ENCODE measurements around the gene TUBA1A. TPM values are rescaled to one million over a fixed set of nuclear protein-coding genes. Genes with fewer than 3 reads are reported as not detected.

Gene TUBA1A
- total and polyA plus RNA-seq, 2 experiments from 2014 or later = 189 to 424 TPM

DNA sequence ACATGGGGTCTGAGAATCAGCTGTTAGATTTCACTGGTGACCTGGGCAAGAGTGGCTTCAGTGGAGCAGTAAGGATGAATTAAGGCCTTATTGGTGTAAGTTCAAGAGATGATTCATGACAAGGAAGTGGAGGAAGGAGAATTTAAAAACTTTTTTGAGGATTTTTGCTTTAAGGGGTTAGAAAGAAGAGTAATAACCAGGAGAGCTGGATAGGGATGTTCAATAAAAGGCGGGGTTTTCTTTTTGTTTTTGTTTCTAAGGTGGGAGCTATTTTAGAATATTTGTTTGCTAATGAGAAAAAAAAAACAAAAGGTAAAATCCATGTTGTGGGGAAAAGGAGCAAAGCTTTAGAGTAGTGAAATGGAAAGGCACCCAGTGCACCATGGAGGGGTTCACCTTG, 42.5 kb downstream of the TUBA1A start:
- DNase-seq (ENCODE audit: low spot score) = no peak
- no peaks in the 10 kb centered on the region for H3K36me3 ChIP-seq (ENCODE audit: insufficient read depth)
- H3K36me3 Mint-ChIP-seq (ENCODE audit: low read depth) = no peaks in the 10 kb centered on the region
- H2AFZ ChIP-seq = no peak overlapping the region
- H3F3A ChIP-seq (replicated peaks; ENCODE audit: low read depth) = no peaks in the 10 kb centered on the region
- H3K4me3 ChIP-seq = no peak overlapping the region
- ATAC-seq = no peak
- H3K27me3 ChIP-seq (ENCODE audit: insufficient read depth) = no peaks in the 10 kb centered on the region
- H4K20me1 ChIP-seq (replicated peaks; ENCODE audit: insufficient read depth) = no peaks in the 10 kb centered on the region
- H3K27me3 Mint-ChIP-seq (ENCODE audit: insufficient read depth, low read depth, poor library complexity) = peaks cover 2% of the 10 kb centered on the region
- H3K4me3 Mint-ChIP-seq = no peak overlapping the region
- no peak for TF ChIP-seq CREB1 (CRISPR knock-in tag; IDR thresholded peaks at IDR 0.05; ENCODE audit: low read depth)
- TF ChIP-seq, protein P1, sequence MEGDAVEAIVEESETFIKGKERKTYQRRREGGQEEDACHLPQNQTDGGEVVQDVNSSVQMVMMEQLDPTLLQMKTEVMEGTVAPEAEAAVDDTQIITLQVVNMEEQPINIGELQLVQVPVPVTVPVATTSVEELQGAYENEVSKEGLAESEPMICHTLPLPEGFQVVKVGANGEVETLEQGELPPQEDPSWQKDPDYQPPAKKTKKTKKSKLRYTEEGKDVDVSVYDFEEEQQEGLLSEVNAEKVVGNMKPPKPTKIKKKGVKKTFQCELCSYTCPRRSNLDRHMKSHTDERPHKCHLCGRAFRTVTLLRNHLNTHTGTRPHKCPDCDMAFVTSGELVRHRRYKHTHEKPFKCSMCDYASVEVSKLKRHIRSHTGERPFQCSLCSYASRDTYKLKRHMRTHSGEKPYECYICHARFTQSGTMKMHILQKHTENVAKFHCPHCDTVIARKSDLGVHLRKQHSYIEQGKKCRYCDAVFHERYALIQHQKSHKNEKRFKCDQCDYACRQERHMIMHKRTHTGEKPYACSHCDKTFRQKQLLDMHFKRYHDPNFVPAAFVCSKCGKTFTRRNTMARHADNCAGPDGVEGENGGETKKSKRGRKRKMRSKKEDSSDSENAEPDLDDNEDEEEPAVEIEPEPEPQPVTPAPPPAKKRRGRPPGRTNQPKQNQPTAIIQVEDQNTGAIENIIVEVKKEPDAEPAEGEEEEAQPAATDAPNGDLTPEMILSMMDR (conservative IDR thresholded peaks at IDR 0.05; ENCODE audit: low read depth in 2 of 2) = no peak
- TF ChIP-seq, protein P2, sequence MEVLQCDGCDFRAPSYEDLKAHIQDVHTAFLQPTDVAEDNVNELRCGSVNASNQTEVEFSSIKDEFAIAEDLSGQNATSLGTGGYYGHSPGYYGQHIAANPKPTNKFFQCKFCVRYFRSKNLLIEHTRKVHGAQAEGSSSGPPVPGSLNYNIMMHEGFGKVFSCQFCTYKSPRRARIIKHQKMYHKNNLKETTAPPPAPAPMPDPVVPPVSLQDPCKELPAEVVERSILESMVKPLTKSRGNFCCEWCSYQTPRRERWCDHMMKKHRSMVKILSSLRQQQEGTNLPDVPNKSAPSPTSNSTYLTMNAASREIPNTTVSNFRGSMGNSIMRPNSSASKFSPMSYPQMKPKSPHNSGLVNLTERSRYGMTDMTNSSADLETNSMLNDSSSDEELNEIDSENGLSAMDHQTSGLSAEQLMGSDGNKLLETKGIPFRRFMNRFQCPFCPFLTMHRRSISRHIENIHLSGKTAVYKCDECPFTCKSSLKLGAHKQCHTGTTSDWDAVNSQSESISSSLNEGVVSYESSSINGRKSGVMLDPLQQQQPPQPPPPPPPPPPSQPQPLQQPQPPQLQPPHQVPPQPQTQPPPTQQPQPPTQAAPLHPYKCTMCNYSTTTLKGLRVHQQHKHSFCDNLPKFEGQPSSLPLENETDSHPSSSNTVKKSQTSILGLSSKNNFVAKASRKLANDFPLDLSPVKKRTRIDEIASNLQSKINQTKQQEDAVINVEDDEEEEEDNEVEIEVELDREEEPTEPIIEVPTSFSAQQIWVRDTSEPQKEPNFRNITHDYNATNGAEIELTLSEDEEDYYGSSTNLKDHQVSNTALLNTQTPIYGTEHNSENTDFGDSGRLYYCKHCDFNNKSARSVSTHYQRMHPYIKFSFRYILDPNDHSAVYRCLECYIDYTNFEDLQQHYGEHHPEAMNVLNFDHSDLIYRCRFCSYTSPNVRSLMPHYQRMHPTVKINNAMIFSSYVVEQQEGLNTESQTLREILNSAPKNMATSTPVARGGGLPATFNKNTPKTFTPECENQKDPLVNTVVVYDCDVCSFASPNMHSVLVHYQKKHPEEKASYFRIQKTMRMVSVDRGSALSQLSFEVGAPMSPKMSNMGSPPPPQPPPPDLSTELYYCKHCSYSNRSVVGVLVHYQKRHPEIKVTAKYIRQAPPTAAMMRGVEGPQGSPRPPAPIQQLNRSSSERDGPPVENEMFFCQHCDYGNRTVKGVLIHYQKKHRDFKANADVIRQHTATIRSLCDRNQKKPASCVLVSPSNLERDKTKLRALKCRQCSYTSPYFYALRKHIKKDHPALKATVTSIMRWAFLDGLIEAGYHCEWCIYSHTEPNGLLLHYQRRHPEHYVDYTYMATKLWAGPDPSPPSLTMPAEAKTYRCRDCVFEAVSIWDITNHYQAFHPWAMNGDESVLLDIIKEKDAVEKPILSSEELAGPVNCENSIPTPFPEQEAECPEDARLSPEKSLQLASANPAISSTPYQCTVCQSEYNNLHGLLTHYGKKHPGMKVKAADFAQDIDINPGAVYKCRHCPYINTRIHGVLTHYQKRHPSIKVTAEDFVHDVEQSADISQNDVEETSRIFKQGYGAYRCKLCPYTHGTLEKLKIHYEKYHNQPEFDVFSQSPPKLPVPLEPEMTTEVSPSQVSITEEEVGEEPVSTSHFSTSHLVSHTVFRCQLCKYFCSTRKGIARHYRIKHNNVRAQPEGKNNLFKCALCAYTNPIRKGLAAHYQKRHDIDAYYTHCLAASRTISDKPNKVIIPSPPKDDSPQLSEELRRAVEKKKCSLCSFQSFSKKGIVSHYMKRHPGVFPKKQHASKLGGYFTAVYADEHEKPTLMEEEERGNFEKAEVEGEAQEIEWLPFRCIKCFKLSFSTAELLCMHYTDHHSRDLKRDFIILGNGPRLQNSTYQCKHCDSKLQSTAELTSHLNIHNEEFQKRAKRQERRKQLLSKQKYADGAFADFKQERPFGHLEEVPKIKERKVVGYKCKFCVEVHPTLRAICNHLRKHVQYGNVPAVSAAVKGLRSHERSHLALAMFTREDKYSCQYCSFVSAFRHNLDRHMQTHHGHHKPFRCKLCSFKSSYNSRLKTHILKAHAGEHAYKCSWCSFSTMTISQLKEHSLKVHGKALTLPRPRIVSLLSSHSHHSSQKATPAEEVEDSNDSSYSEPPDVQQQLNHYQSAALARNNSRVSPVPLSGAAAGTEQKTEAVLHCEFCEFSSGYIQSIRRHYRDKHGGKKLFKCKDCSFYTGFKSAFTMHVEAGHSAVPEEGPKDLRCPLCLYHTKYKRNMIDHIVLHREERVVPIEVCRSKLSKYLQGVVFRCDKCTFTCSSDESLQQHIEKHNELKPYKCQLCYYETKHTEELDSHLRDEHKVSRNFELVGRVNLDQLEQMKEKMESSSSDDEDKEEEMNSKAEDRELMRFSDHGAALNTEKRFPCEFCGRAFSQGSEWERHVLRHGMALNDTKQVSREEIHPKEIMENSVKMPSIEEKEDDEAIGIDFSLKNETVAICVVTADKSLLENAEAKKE (CRISPR knock-in tag; IDR thresholded peaks at IDR 0.05) = no peak
- no peak for TF ChIP-seq STAT1 (IDR thresholded peaks at IDR 0.05; ENCODE audit: unreplicated experiment)
- H3K27ac ChIP-seq (ENCODE audit: low read depth) = no peak overlapping the region
- H3K4me1 ChIP-seq (ENCODE audit: insufficient read depth) = no peaks in the 10 kb centered on the region
- no peaks in the 10 kb centered on the region for H3K9me3 Mint-ChIP-seq
- no peaks in the 10 kb centered on the region for H3K4me1 Mint-ChIP-seq
- no peak overlapping the region for H3K27ac Mint-ChIP-seq
- H3K4me2 ChIP-seq = no peak overlapping the region
- no peaks in the 10 kb centered on the region for H3K9me2 ChIP-seq (ENCODE audit: insufficient read depth)
- H3K79me2 ChIP-seq (replicated peaks; ENCODE audit: insufficient read depth) = no peaks in the 10 kb centered on the region

DNA sequence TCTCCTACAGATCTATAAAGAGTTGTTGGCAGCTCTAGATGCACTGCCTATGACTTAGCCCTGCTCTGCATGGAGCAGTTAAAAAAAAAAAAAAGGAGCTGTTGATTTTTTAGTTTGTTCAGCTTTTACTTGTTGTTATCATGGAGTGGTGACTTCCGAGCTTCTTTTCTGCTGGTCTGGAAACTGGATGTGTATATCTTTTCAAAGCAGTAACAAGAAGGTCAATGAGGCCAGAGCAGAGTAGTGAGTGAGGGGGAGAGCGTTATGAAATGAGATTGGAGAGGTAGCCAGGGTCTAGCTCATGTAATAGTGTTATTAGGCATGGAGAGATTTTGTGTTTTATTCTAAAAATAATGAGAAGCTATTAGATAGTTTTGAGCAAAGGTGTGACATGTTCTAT, 44.5 kb downstream of the TUBA1A start:
- Mint-ChIP-seq H3K9me3 (no peaks in the 10 kb centered on the region), H3K4me1 (no peaks in the 10 kb centered on the region)

More for the DNA sequence above, 44.5 kb downstream of the TUBA1A start:
- Histone ChIP-seq H3K4me2 (no peak overlapping the region), H3K79me2 (replicated peaks; ENCODE audit: insufficient read depth) (no peaks in the 10 kb centered on the region), H3F3A (replicated peaks; ENCODE audit: low read depth) (no peaks in the 10 kb centered on the region), H3K4me1 (ENCODE audit: insufficient read depth) (no peaks in the 10 kb centered on the region), H2AFZ (no peak overlapping the region), H3K36me3 (ENCODE audit: insufficient read depth) (no peaks in the 10 kb centered on the region), H3K9me2 (ENCODE audit: insufficient read depth) (no peaks in the 10 kb centered on the region), H3K27me3 (ENCODE audit: insufficient read depth) (no peaks in the 10 kb centered on the region), H4K20me1 (replicated peaks; ENCODE audit: insufficient read depth) (no peaks in the 10 kb centered on the region), H3K27ac (ENCODE audit: low read depth) (no peak overlapping the region), H3K4me3 (no peak overlapping the region)
- H3K4me3 Mint-ChIP-seq = no peak overlapping the region
- TF ChIP-seq, protein P3, sequence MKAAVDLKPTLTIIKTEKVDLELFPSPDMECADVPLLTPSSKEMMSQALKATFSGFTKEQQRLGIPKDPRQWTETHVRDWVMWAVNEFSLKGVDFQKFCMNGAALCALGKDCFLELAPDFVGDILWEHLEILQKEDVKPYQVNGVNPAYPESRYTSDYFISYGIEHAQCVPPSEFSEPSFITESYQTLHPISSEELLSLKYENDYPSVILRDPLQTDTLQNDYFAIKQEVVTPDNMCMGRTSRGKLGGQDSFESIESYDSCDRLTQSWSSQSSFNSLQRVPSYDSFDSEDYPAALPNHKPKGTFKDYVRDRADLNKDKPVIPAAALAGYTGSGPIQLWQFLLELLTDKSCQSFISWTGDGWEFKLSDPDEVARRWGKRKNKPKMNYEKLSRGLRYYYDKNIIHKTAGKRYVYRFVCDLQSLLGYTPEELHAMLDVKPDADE (IDR thresholded peaks at IDR 0.05) = no peak
- no peak for TF ChIP-seq EZH2phosphoT487 (IDR thresholded peaks at IDR 0.05; ENCODE audit: unreplicated experiment)
- TF ChIP-seq JUNB (IDR thresholded peaks at IDR 0.05; ENCODE audit: unreplicated experiment) = no peak
- TF ChIP-seq, protein P1 (conservative IDR thresholded peaks at IDR 0.05; ENCODE audit: low read depth in 2 of 2) = no peak
- TF ChIP-seq POLR2AphosphoS5 (IDR thresholded peaks at IDR 0.05; ENCODE audit: low read depth) = no peak
- TF ChIP-seq NANOG (IDR thresholded peaks at IDR 0.05; ENCODE audit: borderline replicate concordance) = no peak
- TF ChIP-seq CREB1 (CRISPR knock-in tag; IDR thresholded peaks at IDR 0.05; ENCODE audit: low read depth) = no peak
- TF ChIP-seq EZH2 (IDR thresholded peaks at IDR 0.05; ENCODE audit: low read depth, unreplicated experiment) = no peak
- no peak for TF ChIP-seq ZNF331 (CRISPR knock-in tag; IDR thresholded peaks at IDR 0.05; ENCODE audit: low read depth)
- TF ChIP-seq ZNF114 (CRISPR knock-in tag; IDR thresholded peaks at IDR 0.05) = no peak
- no peak overlapping the region for H3K27ac Mint-ChIP-seq
- ATAC-seq (no peak), DNase-seq (ENCODE audit: low spot score) (no peak)
- H3K27me3 Mint-ChIP-seq (ENCODE audit: insufficient read depth, low read depth, poor library complexity) = peaks cover 2% of the 10 kb centered on the region
- H3K36me3 Mint-ChIP-seq (ENCODE audit: low read depth) = no peaks in the 10 kb centered on the region

Measured in GM23338 (cell line).